GM21447 (cell line): Measurements from ENCODE around the gene RBPMS2.

Experiments
- ATAC-seq: cut with Tn5 transposase; IDR thresholded peaks from one replicate; pipeline ENCODE4 v1.9.1; 2021; ENCODE audit not compliant: unreplicated experiment

The RBPMS2 gene

DNA sequence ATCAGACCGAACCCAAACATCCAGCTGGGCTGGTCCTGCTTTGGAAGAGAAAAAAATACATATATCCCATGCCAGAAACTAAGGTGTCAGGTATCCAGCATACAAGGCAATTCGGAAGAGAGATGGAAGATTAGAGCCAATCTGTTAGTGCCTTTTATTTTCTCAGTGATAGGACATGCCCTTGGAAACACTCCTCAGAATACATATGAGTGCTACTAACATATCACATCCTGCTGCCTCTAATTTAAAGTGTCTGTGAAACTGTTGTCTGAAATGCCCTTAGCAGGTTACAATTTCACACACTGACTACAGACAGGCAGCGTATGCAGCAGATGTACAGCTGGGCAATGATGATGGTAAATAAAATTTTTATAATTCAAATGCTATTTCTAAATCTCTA is 78.9 kb downstream of the RBPMS2 start:
- ATAC-seq: no peak

DNA sequence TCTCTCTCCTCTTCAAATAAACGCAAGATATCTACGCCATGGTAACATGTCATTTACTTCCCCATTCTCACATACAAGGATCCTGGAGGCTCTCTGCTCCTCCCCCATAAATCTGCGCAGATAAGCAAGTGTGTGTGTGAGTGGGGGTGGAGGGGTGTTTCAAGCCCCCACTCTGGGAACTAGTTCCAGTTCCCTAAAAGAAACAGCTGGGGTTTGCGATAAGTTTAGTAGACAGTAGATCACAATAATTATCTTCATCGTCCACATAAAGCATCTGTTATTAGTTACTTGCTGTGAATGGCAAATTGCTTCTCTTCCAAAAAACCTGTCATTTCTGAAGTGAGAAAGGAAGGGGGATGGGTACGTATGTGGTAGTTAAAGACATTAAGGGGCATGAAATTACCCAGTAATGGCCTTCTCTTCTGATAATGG is 79.8 kb downstream of the RBPMS2 start:
- no peak for ATAC-seq

DNA sequence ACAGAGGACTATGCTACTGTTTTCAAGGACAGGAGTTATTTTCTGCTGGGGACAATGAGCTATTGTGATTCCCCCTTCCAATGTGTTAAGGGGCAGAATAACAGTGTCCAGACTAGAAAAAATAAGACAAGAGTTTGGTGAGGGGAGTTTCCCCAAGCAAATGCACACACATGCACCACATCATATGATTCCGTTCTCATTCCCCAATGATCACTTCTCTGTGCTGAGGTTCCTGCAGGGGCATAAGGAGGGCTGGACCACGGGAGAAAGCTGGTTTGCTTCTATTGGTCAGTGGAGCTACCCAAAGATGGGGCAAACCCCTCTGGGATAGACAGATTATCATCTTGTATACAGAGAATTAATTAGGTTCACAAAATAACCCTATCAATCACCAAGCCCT is 80.6 kb downstream of the RBPMS2 start:
- ATAC-seq: no peak

DNA sequence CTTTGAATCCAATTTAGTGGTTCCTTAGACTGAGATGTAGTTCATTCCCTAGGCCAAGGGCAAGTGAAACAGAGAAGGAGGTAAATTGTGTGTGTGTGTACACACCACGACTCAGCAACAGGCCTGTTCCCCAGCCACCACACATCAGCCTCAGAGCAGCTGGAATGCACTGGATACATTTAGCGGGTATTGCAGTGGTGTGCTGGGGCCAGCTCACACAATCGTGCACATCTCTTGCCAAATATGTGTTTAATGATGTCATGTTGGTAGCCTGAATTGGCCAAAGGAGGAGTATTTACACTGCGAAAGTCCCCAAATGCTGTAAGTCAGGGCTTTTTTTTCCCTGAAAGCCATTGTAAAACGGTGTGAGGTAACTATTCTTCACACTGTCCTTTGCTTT is 82.3 kb downstream of the RBPMS2 start:
- ATAC-seq: no peak

DNA sequence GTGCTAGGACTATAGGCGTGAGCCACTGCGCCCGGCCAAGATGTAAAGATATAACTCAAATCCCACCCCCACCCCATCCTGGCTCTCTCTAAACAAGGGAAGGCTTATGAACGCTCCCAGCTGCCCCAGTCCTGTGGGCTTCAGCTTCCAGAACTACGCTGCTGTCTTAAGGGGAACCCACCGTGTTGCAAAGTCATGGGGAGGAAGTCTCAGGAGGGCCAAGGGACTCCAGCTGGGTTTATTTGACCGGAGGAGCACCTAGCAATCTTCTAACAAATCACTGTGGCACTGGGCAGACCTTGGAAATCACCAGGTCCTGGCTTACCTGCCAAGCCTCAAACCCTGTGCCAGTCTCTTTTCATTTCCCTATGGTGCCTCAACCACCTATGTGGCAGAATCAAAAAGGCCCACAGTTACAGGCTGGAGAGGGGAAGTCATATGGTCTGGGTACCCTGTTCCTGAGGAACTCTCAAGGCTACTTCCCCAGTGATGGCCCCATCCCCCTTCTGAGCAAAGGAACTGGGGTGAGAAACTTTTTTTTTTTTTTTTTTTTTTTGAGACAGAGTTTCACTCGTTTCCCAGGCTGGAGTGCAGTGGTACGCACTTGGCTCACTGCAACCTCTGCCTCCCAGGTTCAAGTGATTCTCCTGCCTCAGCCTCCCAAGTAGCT is 83.4 kb downstream of the RBPMS2 start:
- no peak for ATAC-seq

DNA sequence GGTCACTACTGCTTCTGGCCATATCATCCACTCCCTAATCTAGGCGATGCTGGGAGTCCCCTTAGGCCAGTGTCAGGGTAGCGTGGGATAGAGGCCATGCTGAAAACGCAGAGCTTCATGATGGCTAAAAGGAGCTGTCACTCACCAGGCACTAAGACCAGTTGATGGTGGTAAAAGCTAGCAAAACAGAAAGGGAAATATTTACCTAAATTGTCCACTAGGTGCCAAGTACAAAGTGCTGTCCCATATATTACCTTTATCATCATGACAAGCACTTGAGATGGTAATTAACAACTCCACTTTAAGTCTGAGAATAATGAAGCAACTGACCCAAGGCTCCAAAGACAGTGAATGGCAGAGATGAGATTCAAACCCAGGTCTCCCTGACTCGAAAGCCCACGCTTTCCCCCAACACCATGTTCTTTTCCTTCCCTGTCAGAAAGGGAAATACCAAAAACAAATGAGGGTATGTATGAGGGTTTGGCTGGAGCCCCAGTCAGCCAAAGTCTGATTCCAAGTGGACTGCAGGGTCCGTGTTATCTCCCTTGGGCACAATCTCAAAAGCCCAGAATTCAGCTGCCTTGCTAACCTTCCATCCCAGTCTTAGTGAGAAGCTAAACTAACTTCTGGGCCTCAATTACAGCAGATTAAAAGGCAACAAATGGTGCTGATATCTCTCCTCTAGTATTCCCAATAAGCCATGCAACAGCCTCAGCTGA is 84.7 kb downstream of the RBPMS2 start:
- ATAC-seq: no peak

DNA sequence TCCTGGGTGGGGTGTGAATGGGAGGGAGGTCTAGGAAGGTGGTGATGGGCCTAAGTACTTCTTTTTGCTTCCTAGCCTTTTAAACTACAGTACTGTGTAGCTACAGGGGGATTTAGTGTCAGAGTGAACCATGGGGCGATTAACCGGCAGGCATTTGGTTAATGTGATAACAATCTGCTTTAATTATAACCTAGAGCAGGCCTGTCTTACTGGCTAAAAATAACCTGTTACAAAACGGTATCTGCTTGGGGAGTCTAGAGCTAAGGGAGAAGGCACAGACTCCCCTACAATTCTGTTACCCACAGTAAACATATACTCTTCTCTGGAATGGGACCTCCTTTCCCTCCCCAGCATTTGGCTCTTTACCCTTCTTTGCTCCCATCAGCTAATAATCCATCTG is 85.4 kb downstream of the RBPMS2 start:
- no peak for ATAC-seq
